ENCODE data around the gene HDAC5.
"Not testable (repeated sequence)": the region's sequence is repeated elsewhere in the genome, so short reads cannot be mapped to it uniquely, and the experiment has no call there.

HDAC5 gene

GRCh38 chr17:44149750-44150329 is 26.4 kb upstream of the HDAC5 start:
- Histone ChIP-seq H3K4me3 (ENCODE audit: insufficient read depth, low read depth, low read length) (no peak overlapping the region), H3K27me3 (ENCODE audit: control insufficient read depth, insufficient read depth, low read length, poor library complexity, severe bottlenecking) (no peaks in the 10 kb centered on the region), H3K9me3 (ENCODE audit: control insufficient read depth, low read length) (no peaks in the 10 kb centered on the region), H3K27ac (ENCODE audit: insufficient read depth, low read depth, low read length, poor library complexity, severe bottlenecking) (no peak overlapping the region), H3K4me1 (ENCODE audit: control insufficient read depth, insufficient read depth, low read length) (no peaks in the 10 kb centered on the region), H3K36me3 (ENCODE audit: control insufficient read depth, insufficient read depth, low read length) (peaks cover 15% of the 10 kb centered on the region)
- WGBS, 2 experiments = 94 to 99% methylated on average over 4 of the region's 4 CpGs

GRCh38 chr17:44149066-44149465 is 25.6 kb upstream of the HDAC5 start:
- not testable (repeated sequence) for H3K4me3 ChIP-seq (ENCODE audit: insufficient read depth, low read depth, low read length); H3K9me3 ChIP-seq (ENCODE audit: control insufficient read depth, low read length); H3K27me3 ChIP-seq (ENCODE audit: control insufficient read depth, insufficient read depth, low read length, poor library complexity, severe bottlenecking); H3K27ac ChIP-seq (ENCODE audit: insufficient read depth, low read depth, low read length, poor library complexity, severe bottlenecking); H3K4me1 ChIP-seq (ENCODE audit: control insufficient read depth, insufficient read depth, low read length)
- peaks cover 15% of the 10 kb centered on the region for H3K36me3 ChIP-seq (ENCODE audit: control insufficient read depth, insufficient read depth, low read length)
- WGBS, 2 experiments = 90 to 93% methylated on average over 3 of the region's 3 CpGs

- H3K4me1 ChIP-seq (ENCODE audit: control insufficient read depth, insufficient read depth, low read length) = peaks cover 2% of the 10 kb centered on the region
- no peak overlapping the region for H3K4me3 ChIP-seq (ENCODE audit: insufficient read depth, low read depth, low read length)
- no peak overlapping the region for H3K27ac ChIP-seq (ENCODE audit: insufficient read depth, low read depth, low read length, poor library complexity, severe bottlenecking)
- H3K27me3 ChIP-seq (ENCODE audit: control insufficient read depth, insufficient read depth, low read length, poor library complexity, severe bottlenecking) = no peaks in the 10 kb centered on the region
- no peaks in the 10 kb centered on the region for H3K9me3 ChIP-seq (ENCODE audit: control insufficient read depth, low read length)
- WGBS, 2 experiments = 95 to 96% methylated on average over 4 of the region's 4 CpGs
- peaks cover 15% of the 10 kb centered on the region for H3K36me3 ChIP-seq (ENCODE audit: control insufficient read depth, insufficient read depth, low read length)
Measured at GRCh38 chr17:44147812-44148211, 24.4 kb upstream of the HDAC5 start.

GRCh38 chr17:44146375-44147346 is 23.2 kb upstream of the HDAC5 start:
- H3K4me1 ChIP-seq (ENCODE audit: control insufficient read depth, insufficient read depth, low read length) = peaks cover 5% of the 10 kb centered on the region
- H3K27me3 ChIP-seq (ENCODE audit: control insufficient read depth, insufficient read depth, low read length, poor library complexity, severe bottlenecking) = no peaks in the 10 kb centered on the region
- no peak overlapping the region for H3K4me3 ChIP-seq (ENCODE audit: insufficient read depth, low read depth, low read length)
- no peaks in the 10 kb centered on the region for H3K9me3 ChIP-seq (ENCODE audit: control insufficient read depth, low read length)
- peaks cover 15% of the 10 kb centered on the region for H3K36me3 ChIP-seq (ENCODE audit: control insufficient read depth, insufficient read depth, low read length)
- 81 to 89% methylated on average over 2 of the region's 2 CpGs for WGBS, 2 experiments
- H3K27ac ChIP-seq (ENCODE audit: insufficient read depth, low read depth, low read length, poor library complexity, severe bottlenecking) = no peak overlapping the region

- Histone ChIP-seq H3K27me3 (ENCODE audit: control insufficient read depth, insufficient read depth, low read length, poor library complexity, severe bottlenecking) (no peaks in the 10 kb centered on the region), H3K4me3 (ENCODE audit: insufficient read depth, low read depth, low read length) (no peak overlapping the region), H3K4me1 (ENCODE audit: control insufficient read depth, insufficient read depth, low read length) (peaks cover 5% of the 10 kb centered on the region), H3K9me3 (ENCODE audit: control insufficient read depth, low read length) (no peaks in the 10 kb centered on the region), H3K27ac (ENCODE audit: insufficient read depth, low read depth, low read length, poor library complexity, severe bottlenecking) (no peak overlapping the region), H3K36me3 (ENCODE audit: control insufficient read depth, insufficient read depth, low read length) (peaks cover 15% of the 10 kb centered on the region)
- 97 to 98% methylated on average over 6 of the region's 7 CpGs for WGBS, 2 experiments
Measured at GRCh38 chr17:44144966-44145739, 21.7 kb upstream of the HDAC5 start.

GRCh38 chr17:44143921-44144320 is 20.5 kb upstream of the HDAC5 start:
- H3K36me3 ChIP-seq (ENCODE audit: control insufficient read depth, insufficient read depth, low read length) = peaks cover 11% of the 10 kb centered on the region
- not testable (repeated sequence) for H3K4me1 ChIP-seq (ENCODE audit: control insufficient read depth, insufficient read depth, low read length); H3K27me3 ChIP-seq (ENCODE audit: control insufficient read depth, insufficient read depth, low read length, poor library complexity, severe bottlenecking); H3K4me3 ChIP-seq (ENCODE audit: insufficient read depth, low read depth, low read length); H3K9me3 ChIP-seq (ENCODE audit: control insufficient read depth, low read length); H3K27ac ChIP-seq (ENCODE audit: insufficient read depth, low read depth, low read length, poor library complexity, severe bottlenecking)
- WGBS, 2 experiments = 88 to 94% methylated on average over 8 of the region's 8 CpGs

GRCh38 chr17:44137891-44138709 is 14.7 kb upstream of the HDAC5 start:
- peaks cover 5% of the 10 kb centered on the region for H3K4me1 ChIP-seq (ENCODE audit: control insufficient read depth, insufficient read depth, low read length)
- 8 to 12% methylated on average over 20 of the region's 20 CpGs for WGBS, 2 experiments
- peak overlapping the region; percentile 11 for H3K4me3 ChIP-seq (ENCODE audit: insufficient read depth, low read depth, low read length)
- no peaks in the 10 kb centered on the region for H3K9me3 ChIP-seq (ENCODE audit: control insufficient read depth, low read length)
- H3K36me3 ChIP-seq (ENCODE audit: control insufficient read depth, insufficient read depth, low read length) = no peaks in the 10 kb centered on the region
- H3K27ac ChIP-seq (ENCODE audit: insufficient read depth, low read depth, low read length, poor library complexity, severe bottlenecking) = no peak overlapping the region
- no peaks in the 10 kb centered on the region for H3K27me3 ChIP-seq (ENCODE audit: control insufficient read depth, insufficient read depth, low read length, poor library complexity, severe bottlenecking)

GRCh38 chr17:44134752-44135568 is 11.5 kb upstream of the HDAC5 start:
- no peaks in the 10 kb centered on the region for H3K27me3 ChIP-seq (ENCODE audit: control insufficient read depth, insufficient read depth, low read length, poor library complexity, severe bottlenecking)
- H3K9me3 ChIP-seq (ENCODE audit: control insufficient read depth, low read length) = no peaks in the 10 kb centered on the region
- H3K27ac ChIP-seq (ENCODE audit: insufficient read depth, low read depth, low read length, poor library complexity, severe bottlenecking) = no peak overlapping the region
- 89 to 91% methylated on average over 9 of the region's 9 CpGs for WGBS, 2 experiments
- H3K36me3 ChIP-seq (ENCODE audit: control insufficient read depth, insufficient read depth, low read length) = no peaks in the 10 kb centered on the region
- H3K4me1 ChIP-seq (ENCODE audit: control insufficient read depth, insufficient read depth, low read length) = no peaks in the 10 kb centered on the region
- H3K4me3 ChIP-seq (ENCODE audit: insufficient read depth, low read depth, low read length) = no peak overlapping the region

GRCh38 chr17:44133918-44134476 is 10.6 kb upstream of the HDAC5 start:
- no peaks in the 10 kb centered on the region for H3K4me1 ChIP-seq (ENCODE audit: control insufficient read depth, insufficient read depth, low read length)
- 90 to 95% methylated on average over 4 of the region's 4 CpGs for WGBS, 2 experiments

More at GRCh38 chr17:44133918-44134476, 10.6 kb upstream of the HDAC5 start:
- H3K4me3 ChIP-seq (ENCODE audit: insufficient read depth, low read depth, low read length) = no peak overlapping the region
- no peaks in the 10 kb centered on the region for H3K27me3 ChIP-seq (ENCODE audit: control insufficient read depth, insufficient read depth, low read length, poor library complexity, severe bottlenecking)
- H3K27ac ChIP-seq (ENCODE audit: insufficient read depth, low read depth, low read length, poor library complexity, severe bottlenecking) = no peak overlapping the region
- no peaks in the 10 kb centered on the region for H3K36me3 ChIP-seq (ENCODE audit: control insufficient read depth, insufficient read depth, low read length)
- H3K9me3 ChIP-seq (ENCODE audit: control insufficient read depth, low read length) = no peaks in the 10 kb centered on the region

All from ectodermal cell (in vitro differentiated cells).